Neural crest cell (in vitro differentiated cells): ENCODE data around the gene RASA2. TPM values are rescaled to one million over a fixed set of nuclear protein-coding genes. Genes with fewer than 3 reads are reported as not detected.

Source experiments
- DNase-seq: peaks from one replicate; pipeline ENCODE4 v3.0.0; 2021; ENCODE audit warnings: low read depth, mixed read lengths, low spot score
- H3K27ac Mint-ChIP-seq: one replicate; pipeline ENCODE4 v1.8.0; 2021; ENCODE audit warnings: mild to moderate bottlenecking, mixed read lengths; ENCODE audit not compliant: unreplicated experiment
- H3K27me3 Mint-ChIP-seq: 2 replicates; pipeline ENCODE4 v1.8.0; 2021; ENCODE audit warnings: low read depth, mild to moderate bottlenecking, mixed read lengths
- H3K36me3 Mint-ChIP-seq: 2 replicates; pipeline ENCODE4 v1.8.0; 2021; ENCODE audit warnings: low read depth, mild to moderate bottlenecking, mixed read lengths
- H3K4me1 Mint-ChIP-seq: 2 replicates; pipeline ENCODE4 v1.8.0; 2021; ENCODE audit warnings: mixed read lengths
- H3K4me3 Mint-ChIP-seq: one replicate; pipeline ENCODE4 v1.8.0; 2021; ENCODE audit warnings: mild to moderate bottlenecking, mixed read lengths
- H3K9me3 Mint-ChIP-seq: 2 replicates; pipeline ENCODE4 v1.8.0; 2021; ENCODE audit warnings: mixed read lengths
- total RNA-seq: library from RNA; stranded (reverse); gene quantifications from 2 replicates; pipeline ENCODE4 v1.2.1, GENCODE V29; 2021
- TF ChIP-seq, protein P1 (sequence below): fragments of 200-600 bp; sonication (generic); conservative IDR thresholded peaks from 2 replicates; pipeline ENCODE4 v1.5.0; 2021; ENCODE audit warnings: antibody characterized with exemption, mild to moderate bottlenecking

The RASA2 gene
- total RNA-seq, 1 donor from 2014 or later = 19.2 TPM

DNA sequence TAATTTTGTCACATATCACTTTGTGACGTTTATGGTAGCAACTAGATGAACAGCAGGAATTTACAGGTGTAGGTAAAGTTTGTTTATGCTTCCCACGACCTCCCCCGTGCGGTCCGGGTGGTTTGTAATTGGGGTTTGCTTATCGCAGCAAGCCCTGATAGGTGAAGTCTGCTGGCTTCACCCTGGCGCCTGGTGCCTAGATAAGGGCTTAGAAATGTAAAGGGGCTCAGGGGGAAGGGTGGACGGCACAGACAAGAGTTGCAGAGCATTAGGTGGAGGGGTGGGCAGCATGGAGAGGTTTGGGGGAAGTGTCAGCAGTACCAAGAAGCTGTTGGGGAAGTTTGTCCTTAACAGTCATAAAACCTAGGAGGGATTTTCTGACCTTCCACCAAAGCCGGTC lies 143.1 kb downstream of the RASA2 start:
- Mint-ChIP-seq H3K9me3 (peaks cover 8% of the 10 kb centered on the region), H3K4me3 (no peak overlapping the region), H3K36me3 (no peaks in the 10 kb centered on the region), H3K27me3 (no peaks in the 10 kb centered on the region), H3K27ac (no peak overlapping the region), H3K4me1 (no peaks in the 10 kb centered on the region)
- no peak for DNase-seq
- TF ChIP-seq, protein P1, sequence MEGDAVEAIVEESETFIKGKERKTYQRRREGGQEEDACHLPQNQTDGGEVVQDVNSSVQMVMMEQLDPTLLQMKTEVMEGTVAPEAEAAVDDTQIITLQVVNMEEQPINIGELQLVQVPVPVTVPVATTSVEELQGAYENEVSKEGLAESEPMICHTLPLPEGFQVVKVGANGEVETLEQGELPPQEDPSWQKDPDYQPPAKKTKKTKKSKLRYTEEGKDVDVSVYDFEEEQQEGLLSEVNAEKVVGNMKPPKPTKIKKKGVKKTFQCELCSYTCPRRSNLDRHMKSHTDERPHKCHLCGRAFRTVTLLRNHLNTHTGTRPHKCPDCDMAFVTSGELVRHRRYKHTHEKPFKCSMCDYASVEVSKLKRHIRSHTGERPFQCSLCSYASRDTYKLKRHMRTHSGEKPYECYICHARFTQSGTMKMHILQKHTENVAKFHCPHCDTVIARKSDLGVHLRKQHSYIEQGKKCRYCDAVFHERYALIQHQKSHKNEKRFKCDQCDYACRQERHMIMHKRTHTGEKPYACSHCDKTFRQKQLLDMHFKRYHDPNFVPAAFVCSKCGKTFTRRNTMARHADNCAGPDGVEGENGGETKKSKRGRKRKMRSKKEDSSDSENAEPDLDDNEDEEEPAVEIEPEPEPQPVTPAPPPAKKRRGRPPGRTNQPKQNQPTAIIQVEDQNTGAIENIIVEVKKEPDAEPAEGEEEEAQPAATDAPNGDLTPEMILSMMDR = no peak

DNA sequence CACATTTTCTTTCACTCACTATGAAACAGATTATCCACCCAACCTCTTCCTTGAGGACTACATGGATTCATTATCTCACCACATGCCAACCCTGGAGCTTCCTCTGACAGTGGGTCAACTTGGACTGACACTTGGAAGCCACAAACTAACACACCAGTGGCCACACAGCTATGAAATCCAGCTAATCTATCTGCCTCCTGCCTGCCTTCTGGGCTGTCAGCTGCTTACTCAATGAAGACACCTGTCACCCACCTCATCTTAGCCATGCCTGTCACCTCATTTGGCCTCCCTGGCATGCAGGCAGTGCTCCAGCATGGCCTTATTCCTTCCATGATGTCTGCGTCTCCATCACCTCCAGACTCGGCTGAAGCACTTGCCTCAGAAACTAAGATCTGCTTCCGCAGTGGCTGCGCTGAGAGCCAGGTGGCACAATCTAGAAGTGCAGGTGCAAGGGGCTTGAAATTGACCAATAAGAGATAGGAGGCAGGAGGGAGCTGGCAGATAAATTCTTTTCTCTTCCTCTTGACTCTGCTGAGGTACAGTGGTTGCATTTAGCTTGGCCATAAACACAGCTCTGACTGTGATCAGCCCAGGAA lies 146.1 kb downstream of the RASA2 start:
- no peak for DNase-seq
- H3K27me3 Mint-ChIP-seq = no peaks in the 10 kb centered on the region
- H3K9me3 Mint-ChIP-seq = peaks cover 8% of the 10 kb centered on the region
- H3K4me3 Mint-ChIP-seq = no peak overlapping the region
- TF ChIP-seq, protein P1 = no peak
- H3K27ac Mint-ChIP-seq = no peak overlapping the region
- H3K36me3 Mint-ChIP-seq = no peaks in the 10 kb centered on the region
- H3K4me1 Mint-ChIP-seq = no peaks in the 10 kb centered on the region

DNA sequence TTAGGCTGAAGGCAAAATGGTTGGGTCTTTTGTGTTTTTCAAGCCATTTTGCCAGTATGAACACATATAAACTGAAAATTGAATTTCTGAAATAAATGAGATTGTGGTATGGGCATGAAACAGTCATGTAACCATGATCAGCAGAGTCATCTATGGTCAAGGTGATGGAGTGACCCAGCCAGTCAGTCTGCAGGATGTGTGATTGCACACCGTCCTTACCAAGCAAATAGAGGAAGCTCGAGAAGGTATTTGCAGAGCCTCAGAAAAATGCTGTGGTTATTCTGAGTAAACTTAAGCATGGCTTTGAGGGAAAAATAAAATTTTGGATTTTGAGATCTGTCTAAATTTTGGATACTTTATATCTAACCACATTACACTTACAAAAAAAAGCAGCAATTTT lies 155.4 kb downstream of the RASA2 start:
- Mint-ChIP-seq H3K36me3 (no peaks in the 10 kb centered on the region), H3K9me3 (peaks cover 7% of the 10 kb centered on the region), H3K4me3 (no peak overlapping the region), H3K4me1 (peaks cover 5% of the 10 kb centered on the region), H3K27ac (no peak overlapping the region), H3K27me3 (no peaks in the 10 kb centered on the region)
- TF ChIP-seq, protein P1 = no peak
- DNase-seq = no peak

DNA sequence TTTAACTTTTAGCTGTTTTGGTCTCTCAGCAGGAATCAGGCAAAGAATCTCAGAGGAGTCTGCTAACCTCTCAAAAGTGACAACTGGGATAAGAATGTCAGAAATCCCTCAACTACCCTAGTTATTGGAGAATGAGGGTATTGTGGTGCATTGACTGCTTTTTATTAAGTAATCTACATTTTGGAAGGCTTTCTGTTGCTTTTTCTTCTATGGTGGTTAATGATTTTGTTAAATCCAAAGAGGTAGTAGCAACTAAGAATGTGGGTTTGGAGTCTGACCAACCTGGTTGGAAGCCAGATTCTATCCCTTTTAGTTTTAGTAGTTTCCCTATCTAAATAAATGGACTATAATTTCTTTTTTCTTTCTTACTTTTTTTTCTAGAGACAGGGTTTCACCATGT lies 156.6 kb downstream of the RASA2 start:
- H3K4me3 Mint-ChIP-seq = no peak overlapping the region
- no peak overlapping the region for H3K27ac Mint-ChIP-seq
- TF ChIP-seq, protein P1 = no peak
- no peaks in the 10 kb centered on the region for H3K36me3 Mint-ChIP-seq
- no peaks in the 10 kb centered on the region for H3K27me3 Mint-ChIP-seq
- no peak for DNase-seq
- peaks cover 7% of the 10 kb centered on the region for H3K9me3 Mint-ChIP-seq
- H3K4me1 Mint-ChIP-seq = peaks cover 5% of the 10 kb centered on the region

DNA sequence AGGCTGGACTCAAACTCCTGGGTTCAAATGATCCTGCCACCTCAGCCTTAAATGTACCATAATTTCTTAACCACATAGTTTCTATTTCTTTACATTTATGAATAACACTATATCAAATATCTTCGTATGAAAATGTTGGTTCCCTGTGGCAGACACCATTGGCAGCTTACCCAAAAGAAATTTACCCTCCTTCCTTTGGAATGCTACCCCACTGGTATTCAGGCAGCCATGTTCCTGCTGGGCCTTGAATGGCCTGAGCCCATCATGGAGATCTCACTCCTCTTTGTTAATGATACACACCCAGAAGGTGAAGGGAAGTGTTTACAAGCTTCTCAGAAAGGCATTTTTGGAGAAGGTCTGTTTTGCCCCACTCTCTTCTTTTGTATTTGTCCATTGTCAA lies 157.0 kb downstream of the RASA2 start:
- TF ChIP-seq, protein P1 = no peak
- Mint-ChIP-seq H3K36me3 (no peaks in the 10 kb centered on the region), H3K4me3 (no peak overlapping the region), H3K4me1 (peaks cover 5% of the 10 kb centered on the region), H3K9me3 (peaks cover 7% of the 10 kb centered on the region), H3K27ac (no peak overlapping the region), H3K27me3 (no peaks in the 10 kb centered on the region)
- DNase-seq = no peak

DNA sequence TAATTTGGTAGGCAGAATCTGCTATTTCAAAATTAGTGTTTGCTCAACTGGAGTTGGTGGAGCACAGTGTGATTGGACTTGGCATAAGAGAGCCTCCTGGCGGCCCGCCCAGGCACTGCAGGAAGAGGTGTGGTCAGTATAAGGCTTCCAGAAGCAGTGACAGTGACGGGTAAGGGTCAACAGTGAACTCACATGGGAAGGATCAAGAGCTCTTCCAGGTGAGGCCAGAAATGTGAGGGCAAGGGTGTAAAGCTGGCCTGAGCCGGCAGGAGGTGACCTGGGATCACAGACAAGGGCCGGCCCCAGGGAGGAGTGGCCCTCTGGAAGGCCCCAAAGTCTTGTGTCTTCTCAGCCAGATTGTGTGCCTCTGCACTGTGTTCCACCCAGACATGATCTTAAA lies 158.1 kb downstream of the RASA2 start:
- DNase-seq = peak; percentile 56
- Mint-ChIP-seq H3K4me3 (no peak overlapping the region), H3K27me3 (no peaks in the 10 kb centered on the region), H3K4me1 (peaks cover 5% of the 10 kb centered on the region), H3K36me3 (no peaks in the 10 kb centered on the region), H3K27ac (no peak overlapping the region), H3K9me3 (peaks cover 7% of the 10 kb centered on the region)
- TF ChIP-seq, protein P1 = peak; percentile 66
